Measurements from ENCODE around the gene LNPEP.
"Not testable (repeated sequence)": the region's sequence is repeated elsewhere in the genome, so short reads cannot be mapped to it uniquely, and the experiment has no call there.

LNPEP gene

DNA sequence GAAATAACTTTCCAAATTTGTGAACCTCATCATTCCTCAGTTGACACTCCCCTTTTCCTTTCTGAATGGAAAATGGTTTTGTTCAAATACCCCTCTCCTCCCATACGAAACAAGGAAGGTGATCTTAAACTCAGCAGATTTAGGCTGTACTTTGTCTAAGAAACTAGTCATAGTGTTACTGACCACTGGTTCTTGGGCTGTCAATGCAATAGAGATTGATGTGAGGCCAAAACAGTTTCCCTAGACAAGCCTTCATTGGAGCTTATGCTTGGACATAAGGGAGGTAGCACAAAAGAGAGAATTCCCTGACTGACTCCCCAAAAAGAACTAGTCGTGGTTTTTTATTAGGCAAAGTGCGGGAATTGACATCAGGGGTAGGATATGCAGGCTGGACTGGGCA, 5.3 kb upstream of the LNPEP start:
- DNase-seq, result no peak

GRCh38 chr5:96931037-96931436, 4.8 kb upstream of the LNPEP start:
- DNase-seq, result not testable (repeated sequence)

GRCh38 chr5:96931605-96932004, 4.3 kb upstream of the LNPEP start:
- no peak for DNase-seq

DNA sequence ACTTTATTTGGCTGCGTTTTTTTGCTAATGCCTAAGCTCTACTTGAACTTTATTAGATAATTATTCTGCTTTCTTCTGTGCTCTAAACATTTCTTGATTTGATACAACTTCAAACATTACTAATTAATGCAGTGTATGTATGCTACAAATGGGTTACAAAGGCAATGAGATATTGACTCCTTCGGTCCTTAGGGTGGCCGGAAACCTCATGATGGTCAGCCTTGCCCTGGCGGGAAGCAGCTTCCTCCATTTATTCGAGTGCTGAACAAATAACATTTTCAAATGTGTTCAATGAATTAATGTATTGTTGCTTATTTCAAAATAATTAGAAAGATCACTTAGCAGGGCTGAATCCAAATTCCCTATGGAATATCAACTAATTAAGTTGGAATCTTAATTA, 3.9 kb upstream of the LNPEP start:
- no peak for DNase-seq

GRCh38 chr5:96933764-96934707, 1.8 kb upstream of the LNPEP start:
- DNase-seq, result no peak

- peak; percentile 87 to 89 for DNase-seq
These were observed 947 bp upstream of the LNPEP start for GRCh38 chr5:96934708-96935558.

- peak; percentile 31 to 43 for DNase-seq
These were observed 796 bp downstream of the LNPEP start for GRCh38 chr5:96936431-96937320.

DNA sequence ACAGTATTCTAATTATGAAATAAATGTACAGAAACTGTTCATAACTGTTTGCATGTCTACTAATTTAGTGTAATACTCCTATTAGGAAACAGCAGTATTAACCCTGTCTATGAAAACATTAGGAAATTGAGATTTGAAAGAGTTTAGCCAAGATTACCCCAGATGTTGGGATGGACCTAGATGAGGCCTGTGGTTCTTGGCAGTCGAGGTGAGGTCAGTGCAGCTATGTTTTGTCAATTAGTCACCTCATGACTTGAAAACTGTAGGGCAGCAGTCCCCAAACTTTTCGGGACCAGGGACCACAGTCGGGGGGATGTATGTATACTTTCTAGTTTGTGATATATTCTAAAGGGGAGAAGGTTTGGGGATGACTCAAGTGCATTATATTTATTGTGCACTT, 4.7 kb downstream of the LNPEP start:
- no peak for DNase-seq

DNA sequence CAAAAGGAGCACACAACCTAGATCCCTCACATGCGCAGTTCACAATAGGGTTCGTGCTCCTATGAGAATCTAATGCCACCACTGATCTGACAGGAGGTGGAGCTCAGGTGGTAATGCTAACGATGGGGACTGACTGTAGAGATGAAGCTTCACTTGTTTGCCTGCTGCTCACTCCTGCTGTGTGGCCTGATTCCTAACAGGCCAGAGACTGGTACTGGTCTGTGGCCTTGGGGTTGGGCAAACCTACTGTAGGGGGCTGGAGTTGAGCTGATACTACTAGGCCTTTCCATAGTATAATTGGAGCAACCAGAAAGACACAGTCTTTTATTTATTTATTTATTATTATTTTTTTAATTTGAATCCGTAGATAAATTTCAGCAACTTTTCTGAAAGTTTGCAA, 5.3 kb downstream of the LNPEP start:
- no peak for DNase-seq

GRCh38 chr5:96942078-96942477, 6.2 kb downstream of the LNPEP start:
- DNase-seq, result no peak

GRCh38 chr5:96942911-96943310, 7.0 kb downstream of the LNPEP start:
- DNase-seq, result no peak

DNA sequence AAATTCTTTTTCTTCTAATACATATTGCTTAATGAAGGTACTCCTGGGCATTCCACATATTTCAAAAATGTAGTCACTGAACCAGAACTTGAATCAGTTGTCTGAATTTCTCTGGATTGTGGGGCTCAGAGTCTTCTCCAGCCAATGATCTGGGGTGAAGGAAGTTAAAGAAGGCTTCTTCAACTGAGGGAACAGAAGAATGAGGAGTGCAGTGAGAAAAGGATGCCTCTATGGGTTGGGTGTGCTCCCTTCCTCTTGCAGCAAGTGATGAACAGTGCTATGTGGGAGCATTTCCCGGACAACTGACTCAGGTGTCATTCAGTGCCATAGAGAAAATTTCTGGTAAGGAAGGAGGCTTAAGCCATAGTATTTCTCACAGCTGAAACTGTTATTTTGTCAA, 7.9 kb downstream of the LNPEP start:
- no peak for DNase-seq

GRCh38 chr5:96945144-96945897, 9.4 kb downstream of the LNPEP start:
- DNase-seq, result no peak

GRCh38 chr5:96946381-96946780, 10.5 kb downstream of the LNPEP start:
- DNase-seq, result no peak

- DNase-seq, result no peak
These were observed 16.4 kb downstream of the LNPEP start for GRCh38 chr5:96952118-96952750.

DNA sequence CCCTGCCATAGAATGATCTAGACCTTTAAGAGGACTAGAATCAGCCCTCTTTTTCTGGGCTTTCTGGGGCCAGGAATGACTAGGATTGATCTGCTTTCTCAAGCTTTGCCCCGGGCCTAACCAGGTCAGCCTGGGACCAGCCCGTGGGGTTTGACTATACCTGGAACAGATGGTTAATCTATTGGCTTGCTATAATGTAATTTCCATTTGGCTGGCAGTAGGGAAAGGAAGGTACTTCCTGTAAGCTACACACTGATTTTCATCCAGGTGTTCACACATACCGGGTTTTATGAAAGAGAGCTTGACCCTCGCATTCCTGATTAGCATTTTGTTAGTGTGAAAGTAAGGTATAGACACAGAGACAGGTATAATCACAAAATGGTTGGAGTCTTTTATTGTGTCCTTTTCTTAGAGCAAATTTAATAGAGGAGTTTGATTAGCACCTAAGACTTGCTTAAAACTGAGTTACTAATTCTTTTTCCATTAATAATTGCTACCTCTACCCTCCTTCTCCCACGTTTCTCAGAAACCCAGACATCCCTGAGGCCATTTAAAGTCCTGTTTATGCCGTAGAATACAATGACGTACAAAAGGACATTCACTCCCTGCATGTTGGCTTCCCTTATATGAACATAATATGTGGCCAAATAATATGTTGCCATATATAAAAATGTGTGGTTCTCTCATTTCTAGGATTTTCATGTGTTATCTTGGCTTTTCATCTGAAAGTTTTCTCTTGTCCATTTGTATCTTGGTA, 17.3 kb downstream of the LNPEP start:
- DNase-seq, result no peak

GRCh38 chr5:96957254-96958049, 21.6 kb downstream of the LNPEP start:
- no peak for DNase-seq

GRCh38 chr5:96958977-96959376, 23.1 kb downstream of the LNPEP start:
- no peak for DNase-seq

- DNase-seq, result no peak
These were observed 25.2 kb downstream of the LNPEP start for GRCh38 chr5:96961053-96961452.

DNA sequence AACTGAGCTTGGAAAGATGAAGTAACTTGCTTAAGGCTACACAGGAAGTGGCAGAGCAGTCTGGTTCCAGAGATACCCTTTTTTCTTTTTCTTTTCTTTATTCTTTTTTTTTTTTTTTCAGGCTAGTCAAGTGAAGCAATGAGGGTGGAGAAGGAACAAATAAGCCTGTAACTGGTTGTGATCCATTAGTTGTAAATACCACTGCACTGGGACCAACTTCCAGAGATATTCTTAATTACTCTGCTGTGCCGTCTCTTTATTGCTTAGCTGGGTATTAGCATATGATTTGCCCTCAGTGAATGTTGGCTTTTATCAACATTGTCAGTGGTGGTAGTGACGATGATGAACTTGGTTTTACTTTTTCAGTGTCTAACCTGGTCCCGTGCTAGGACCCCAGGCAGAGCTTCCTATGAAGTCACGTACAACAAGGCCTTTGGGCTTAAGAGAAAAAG, 26.7 kb downstream of the LNPEP start:
- DNase-seq, result no peak

Measured in activated CD4-positive, alpha-beta T cell treated with anti-CD3 and anti-CD28 coated beads for 4 hours (primary cell).